CD14-positive monocyte (primary cell): ENCODE measurements around the gene BCORL1. TPM values are rescaled to one million over a fixed set of nuclear protein-coding genes. Genes with fewer than 3 reads are reported as not detected.

Experiments
- DNase-seq, 3 donors: peaks; one replicate each; pipeline ENCODE4 v3.0.0-alpha.2; 2011 to 2022
- H2AFZ ChIP-seq: 2 replicates; pipeline ENCODE4 v1.6.0; 2012; ENCODE audit warnings: mild to moderate bottlenecking, low read depth, low read length, inconsistent platforms; ENCODE audit not compliant: insufficient read depth, poor library complexity, severe bottlenecking
- H3K27ac ChIP-seq, 2 donors: 1 replicate in 1 of 2; 2 replicates in 1 of 2; pipeline ENCODE4 v1.5.1; 2012 to 2013; ENCODE audit warnings: low read length in 2 of 2, control low read depth in 1 of 2, inconsistent platforms in 1 of 2, low read depth in 1 of 2, mild to moderate bottlenecking in 1 of 2
- H3K27me3 ChIP-seq, 2 donors: one replicate each; pipeline versions ENCODE4 v1.6.0 to v1.6.1; 2011 to 2013; ENCODE audit warnings: low read length in 2 of 2; ENCODE audit not compliant: control insufficient read depth in 2 of 2, insufficient read depth in 2 of 2
- H3K36me3 ChIP-seq, 2 donors: replicated peaks in 1 of 2; 1 replicate in 1 of 2; 2 replicates in 1 of 2; pipeline versions ENCODE4 v1.5.1 to v1.6.1; 2012 to 2013; ENCODE audit warnings: low read length in 2 of 2, control low read depth in 1 of 2, inconsistent platforms in 1 of 2, mild to moderate bottlenecking in 1 of 2; ENCODE audit not compliant: insufficient read depth in 2 of 2, control insufficient read depth in 1 of 2
- H3K4me1 ChIP-seq, 2 donors: 1 replicate in 1 of 2; 2 replicates in 1 of 2; pipeline versions ENCODE4 v1.5.1 to v1.6.1; 2012 to 2013; ENCODE audit warnings: low read length in 2 of 2, control low read depth in 1 of 2, inconsistent platforms in 1 of 2, mild to moderate bottlenecking in 1 of 2, moderate library complexity in 1 of 2; ENCODE audit not compliant: insufficient read depth in 2 of 2, control insufficient read depth in 1 of 2
- H3K4me2 ChIP-seq: replicated peaks from 2 replicates; pipeline ENCODE3; 2012; ENCODE audit warnings: low read length, moderate library complexity, mild to moderate bottlenecking; ENCODE audit not compliant: poor library complexity, severe bottlenecking; ENCODE audit errors: extremely low read depth
- H3K4me3 ChIP-seq, 3 experiments: fragments of 200-600 bp in 1 of 3; sonication (generic) in 1 of 3; replicated peaks in 1 of 3; 1 replicate in 2 of 3; 2 replicates in 1 of 3; pipeline ENCODE4 v1.5.1; 2011 to 2013; ENCODE audit warnings: low read length in 3 of 3, mild to moderate bottlenecking in 3 of 3, control low read depth in 2 of 3, low read depth in 2 of 3, inconsistent platforms in 1 of 3, moderate library complexity in 1 of 3
- H3K79me2 ChIP-seq: 2 replicates; pipeline ENCODE4 v1.6.0; 2012; ENCODE audit warnings: mild to moderate bottlenecking, control low read depth, inconsistent platforms, low read length, moderate library complexity; ENCODE audit not compliant: insufficient read depth
- H3K9ac ChIP-seq: 2 replicates; pipeline ENCODE4 v1.6.0; 2017; ENCODE audit warnings: low read length, mild to moderate bottlenecking; ENCODE audit not compliant: insufficient read depth, poor library complexity, severe bottlenecking
- H3K9me3 ChIP-seq, 2 donors: replicated peaks in 1 of 2; 1 replicate in 1 of 2; 2 replicates in 1 of 2; pipeline versions ENCODE4 v1.5.1 to v1.6.1; 2012 to 2013; ENCODE audit warnings: low read length in 2 of 2, control low read depth in 1 of 2; ENCODE audit not compliant: control insufficient read depth in 1 of 2, insufficient read depth in 1 of 2
- H4K20me1 ChIP-seq: 2 replicates; pipeline ENCODE4 v1.6.0; 2012; ENCODE audit warnings: mild to moderate bottlenecking, low read length, control low read depth, moderate library complexity; ENCODE audit not compliant: insufficient read depth
- H3K27ac Mint-ChIP-seq, 7 donors: one replicate each; pipeline ENCODE4 v1.8.0; 2020; ENCODE audit warnings: mild to moderate bottlenecking in 7 of 7, mixed read lengths in 7 of 7, moderate library complexity in 6 of 7, inconsistent platforms in 2 of 7
- H3K27me3 Mint-ChIP-seq, 3 donors: one replicate each; pipeline ENCODE4 v1.8.0; 2021 to 2022; ENCODE audit warnings: low read depth in 3 of 3, mild to moderate bottlenecking in 3 of 3, mixed read lengths in 3 of 3, moderate library complexity in 3 of 3, inconsistent platforms in 1 of 3
- H3K36me3 Mint-ChIP-seq, 2 donors: one replicate each; pipeline ENCODE4 v1.8.0; 2020; ENCODE audit warnings: mixed read lengths in 2 of 2, inconsistent platforms in 1 of 2, mild to moderate bottlenecking in 1 of 2
- H3K4me1 Mint-ChIP-seq: one replicate; pipeline ENCODE4 v1.8.0; 2020; ENCODE audit warnings: mild to moderate bottlenecking, mixed read lengths
- H3K4me3 Mint-ChIP-seq, 2 donors: one replicate each; pipeline ENCODE4 v1.8.0; 2020; ENCODE audit warnings: mild to moderate bottlenecking in 2 of 2, mixed read lengths in 2 of 2, moderate library complexity in 1 of 2
- H3K9me3 Mint-ChIP-seq, 7 donors: one replicate each; pipeline ENCODE4 v1.8.0; 2020 to 2022; ENCODE audit warnings: mixed read lengths in 7 of 7, mild to moderate bottlenecking in 6 of 7, moderate library complexity in 6 of 7, inconsistent platforms in 2 of 7
- WGBS: methylation state at CpG from one replicate; pipeline ENCODE4 v1.1.5; 2013; ENCODE audit warnings: missing lambda C conversion rate; ENCODE audit not compliant: insufficient coverage; 5-methylcytosine and 5-hydroxymethylcytosine counted together
- intact Hi-C, 2 donors: fragments of 100-400 bp; cut with micrococcal nuclease; formaldehyde crosslinking; loops; one replicate each; pipeline versions ENCODE4 v1.15.0 to v1.15.1; 2023
- polyA plus RNA-seq, 3 donors: library from polyadenylated mRNA; depleted of rRNA in 1 of 3; unstranded in 2 of 3; stranded (reverse) in 1 of 3; fragments of 300-500 nt in 2 of 3; fragments of >200 nt in 1 of 3; fragmentation: Illumina TruSeq in 2 of 3; gene quantifications; 1 replicate in 2 of 3; 2 replicates in 1 of 3; pipeline ENCODE4 v1.2.3, GENCODE V29; 2012 to 2021
- TF ChIP-seq, protein P1 (sequence below): fragments of 200-600 bp; IDR thresholded peaks from one replicate; pipeline ENCODE4 v1.8.0; 2022; ENCODE audit warnings: antibody characterized with exemption, mild to moderate bottlenecking

The BCORL1 gene
- polyA plus RNA-seq, 3 donors: 0.69 to 2.4 (median 0.72) TPM

DNA sequence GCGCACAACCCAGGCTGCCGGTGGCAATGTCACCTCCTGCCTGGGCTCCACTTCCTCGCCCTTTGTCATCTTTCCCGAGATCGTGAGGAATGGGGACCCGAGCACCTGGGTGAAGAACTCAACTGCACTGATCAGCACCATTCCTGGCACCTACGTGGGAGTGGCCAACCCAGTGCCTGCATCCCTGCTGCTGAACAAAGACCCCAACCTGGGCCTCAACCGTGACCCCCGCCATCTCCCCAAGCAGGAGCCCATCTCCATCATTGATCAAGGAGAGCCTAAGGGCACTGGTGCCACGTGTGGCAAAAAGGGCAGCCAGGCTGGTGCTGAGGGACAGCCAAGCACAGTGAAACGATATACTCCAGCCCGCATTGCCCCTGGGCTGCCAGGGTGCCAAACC is 32.3 kb downstream of the BCORL1 start:
- no peak overlapping the region for H3K27ac Mint-ChIP-seq
- Histone ChIP-seq H3K4me1 (no peaks in the 10 kb centered on the region), H4K20me1 (no peaks in the 10 kb centered on the region), H3K4me2 (no peak overlapping the region), H3K4me3 (no peak overlapping the region), H3K9me3 (no peaks in the 10 kb centered on the region), H3K27me3 (no peaks in the 10 kb centered on the region), H3K27ac (no peak overlapping the region), H2AFZ (no peak overlapping the region), H3K9ac (no peak overlapping the region), H3K79me2 (no peaks in the 10 kb centered on the region), H3K36me3 (peaks cover 37 to 67% of the 10 kb centered on the region in 2 donors)
- H3K4me1 Mint-ChIP-seq: peaks cover 5% of the 10 kb centered on the region
- intact Hi-C loops: no loop called here
- peaks cover 0 to 2% (median 0%) of the 10 kb centered on the region in 3 donors for H3K27me3 Mint-ChIP-seq
- TF ChIP-seq, protein P1, sequence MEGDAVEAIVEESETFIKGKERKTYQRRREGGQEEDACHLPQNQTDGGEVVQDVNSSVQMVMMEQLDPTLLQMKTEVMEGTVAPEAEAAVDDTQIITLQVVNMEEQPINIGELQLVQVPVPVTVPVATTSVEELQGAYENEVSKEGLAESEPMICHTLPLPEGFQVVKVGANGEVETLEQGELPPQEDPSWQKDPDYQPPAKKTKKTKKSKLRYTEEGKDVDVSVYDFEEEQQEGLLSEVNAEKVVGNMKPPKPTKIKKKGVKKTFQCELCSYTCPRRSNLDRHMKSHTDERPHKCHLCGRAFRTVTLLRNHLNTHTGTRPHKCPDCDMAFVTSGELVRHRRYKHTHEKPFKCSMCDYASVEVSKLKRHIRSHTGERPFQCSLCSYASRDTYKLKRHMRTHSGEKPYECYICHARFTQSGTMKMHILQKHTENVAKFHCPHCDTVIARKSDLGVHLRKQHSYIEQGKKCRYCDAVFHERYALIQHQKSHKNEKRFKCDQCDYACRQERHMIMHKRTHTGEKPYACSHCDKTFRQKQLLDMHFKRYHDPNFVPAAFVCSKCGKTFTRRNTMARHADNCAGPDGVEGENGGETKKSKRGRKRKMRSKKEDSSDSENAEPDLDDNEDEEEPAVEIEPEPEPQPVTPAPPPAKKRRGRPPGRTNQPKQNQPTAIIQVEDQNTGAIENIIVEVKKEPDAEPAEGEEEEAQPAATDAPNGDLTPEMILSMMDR: no peak
- no peak for DNase-seq
- no peaks in the 10 kb centered on the region for H3K9me3 Mint-ChIP-seq
- H3K36me3 Mint-ChIP-seq: peaks cover 46 to 49% of the 10 kb centered on the region in 2 donors
- 100% methylated on average over 3 of the region's 12 CpGs for WGBS
- H3K4me3 Mint-ChIP-seq: no peak overlapping the region

DNA sequence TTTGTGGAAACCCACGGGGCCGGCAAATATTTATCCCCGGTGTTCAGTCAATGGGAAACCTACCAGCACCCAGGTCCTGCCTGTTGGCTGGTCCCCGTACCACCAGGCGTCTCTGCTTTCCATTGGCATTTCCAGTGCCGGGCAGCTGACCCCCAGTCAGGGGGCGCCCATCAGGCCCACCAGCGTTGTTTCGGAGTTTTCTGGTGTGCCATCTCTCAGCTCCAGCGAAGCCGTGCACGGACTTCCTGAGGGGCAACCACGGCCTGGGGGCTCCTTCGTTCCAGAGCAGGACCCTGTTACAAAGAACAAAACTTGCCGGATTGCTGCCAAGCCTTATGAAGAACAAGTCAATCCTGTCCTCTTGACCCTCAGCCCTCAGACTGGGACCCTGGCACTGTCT is 32.7 kb downstream of the BCORL1 start:
- H3K9ac ChIP-seq: no peak overlapping the region
- WGBS: 95% methylated on average over 13 of the region's 15 CpGs
- H3K4me3 ChIP-seq: no peak overlapping the region
- no peaks in the 10 kb centered on the region for H3K4me1 ChIP-seq
- H2AFZ ChIP-seq: no peak overlapping the region
- H3K27me3 ChIP-seq: no peaks in the 10 kb centered on the region
- peaks cover 37 to 71% of the 10 kb centered on the region in 2 donors for H3K36me3 ChIP-seq
- H3K27me3 Mint-ChIP-seq: peaks cover 0 to 2% (median 0%) of the 10 kb centered on the region in 3 donors
- no peaks in the 10 kb centered on the region for H3K79me2 ChIP-seq
- peaks cover 5% of the 10 kb centered on the region for H3K4me1 Mint-ChIP-seq
- H3K9me3 ChIP-seq: no peaks in the 10 kb centered on the region
- H3K9me3 Mint-ChIP-seq: no peaks in the 10 kb centered on the region
- DNase-seq: no peak
- TF ChIP-seq, protein P1: no peak
- H3K27ac ChIP-seq: no peak overlapping the region
- no peak overlapping the region for H3K4me3 Mint-ChIP-seq
- no peaks in the 10 kb centered on the region for H4K20me1 ChIP-seq
- no peak overlapping the region for H3K27ac Mint-ChIP-seq
- H3K36me3 Mint-ChIP-seq: peaks cover 47 to 48% of the 10 kb centered on the region in 2 donors
- no peak overlapping the region for H3K4me2 ChIP-seq
- intact Hi-C loops: no loop called here
